Measurements from ENCODE around the gene SCYL1.

Gene SCYL1

DNA sequence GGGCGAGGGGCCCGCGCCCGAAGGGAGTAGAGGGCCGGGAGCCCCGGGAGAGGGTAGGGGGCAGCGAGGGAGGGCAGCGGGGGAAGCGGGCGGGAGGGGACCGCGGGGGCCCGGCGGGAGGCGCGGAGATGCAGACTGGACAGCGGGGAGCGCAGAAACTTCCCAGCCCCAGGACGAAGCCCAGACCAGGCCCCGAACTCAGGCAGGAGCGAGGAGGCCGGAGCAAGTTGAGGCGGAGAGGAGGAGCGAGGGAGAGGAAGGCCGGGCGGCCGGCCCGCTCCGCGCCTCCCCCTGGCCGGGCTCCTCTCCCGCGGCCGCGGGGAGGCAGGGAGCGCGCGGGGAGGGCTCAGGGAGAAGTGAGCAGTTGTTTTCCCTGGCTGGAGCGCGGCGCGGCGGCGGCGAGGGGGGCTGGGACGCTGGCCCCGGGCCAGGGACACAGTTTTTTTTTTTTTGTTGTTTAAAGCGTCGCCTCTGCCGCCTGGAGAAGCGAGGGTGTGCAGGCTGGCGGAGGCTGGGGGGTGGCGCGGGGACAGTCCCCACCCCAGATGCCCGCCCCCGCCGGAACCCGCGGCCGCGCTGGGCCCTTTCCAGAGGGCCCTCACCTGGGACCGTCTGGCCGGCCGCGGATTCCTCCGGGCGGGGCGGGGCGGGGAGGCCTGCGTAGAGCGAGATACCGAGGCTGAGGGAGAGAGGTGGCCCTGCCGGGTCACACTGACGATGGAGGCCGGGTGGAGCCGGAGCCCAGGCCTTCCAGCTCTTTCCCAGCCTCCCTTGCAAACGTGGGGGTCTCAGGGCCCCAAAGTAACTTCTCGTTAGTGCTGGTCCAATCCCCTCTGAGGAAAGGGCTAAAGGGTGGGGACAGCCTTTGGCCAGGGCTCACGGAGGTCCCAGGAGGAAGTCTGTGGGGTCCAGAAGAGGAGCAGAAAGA is 33.4 kb downstream of the SCYL1 start, which contains the start of gene LTBP3:
LTBP3 (minus strand) TSS at position 358 of the 928 bp plus-strand sequence. CDS start 400 bp downstream, outside the sequence.
- TF ChIP-seq, protein P1, sequence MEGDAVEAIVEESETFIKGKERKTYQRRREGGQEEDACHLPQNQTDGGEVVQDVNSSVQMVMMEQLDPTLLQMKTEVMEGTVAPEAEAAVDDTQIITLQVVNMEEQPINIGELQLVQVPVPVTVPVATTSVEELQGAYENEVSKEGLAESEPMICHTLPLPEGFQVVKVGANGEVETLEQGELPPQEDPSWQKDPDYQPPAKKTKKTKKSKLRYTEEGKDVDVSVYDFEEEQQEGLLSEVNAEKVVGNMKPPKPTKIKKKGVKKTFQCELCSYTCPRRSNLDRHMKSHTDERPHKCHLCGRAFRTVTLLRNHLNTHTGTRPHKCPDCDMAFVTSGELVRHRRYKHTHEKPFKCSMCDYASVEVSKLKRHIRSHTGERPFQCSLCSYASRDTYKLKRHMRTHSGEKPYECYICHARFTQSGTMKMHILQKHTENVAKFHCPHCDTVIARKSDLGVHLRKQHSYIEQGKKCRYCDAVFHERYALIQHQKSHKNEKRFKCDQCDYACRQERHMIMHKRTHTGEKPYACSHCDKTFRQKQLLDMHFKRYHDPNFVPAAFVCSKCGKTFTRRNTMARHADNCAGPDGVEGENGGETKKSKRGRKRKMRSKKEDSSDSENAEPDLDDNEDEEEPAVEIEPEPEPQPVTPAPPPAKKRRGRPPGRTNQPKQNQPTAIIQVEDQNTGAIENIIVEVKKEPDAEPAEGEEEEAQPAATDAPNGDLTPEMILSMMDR (IDR thresholded peaks at IDR 0.05) = no peak; the same call in 1 of the 2 replicates
- H3K27ac ChIP-seq = peak within 1 kb of the TSS; percentile 76

GRCh38 chr11:65558930-65559509 is 34.1 kb downstream of the SCYL1 start:
- peak overlapping the region; percentile 76 for H3K27ac ChIP-seq
- no peak for TF ChIP-seq ZFX (IDR thresholded peaks at IDR 0.05; ENCODE audit: borderline replicate concordance)
- TF ChIP-seq, protein P1 (IDR thresholded peaks at IDR 0.05) = no peak

DNA sequence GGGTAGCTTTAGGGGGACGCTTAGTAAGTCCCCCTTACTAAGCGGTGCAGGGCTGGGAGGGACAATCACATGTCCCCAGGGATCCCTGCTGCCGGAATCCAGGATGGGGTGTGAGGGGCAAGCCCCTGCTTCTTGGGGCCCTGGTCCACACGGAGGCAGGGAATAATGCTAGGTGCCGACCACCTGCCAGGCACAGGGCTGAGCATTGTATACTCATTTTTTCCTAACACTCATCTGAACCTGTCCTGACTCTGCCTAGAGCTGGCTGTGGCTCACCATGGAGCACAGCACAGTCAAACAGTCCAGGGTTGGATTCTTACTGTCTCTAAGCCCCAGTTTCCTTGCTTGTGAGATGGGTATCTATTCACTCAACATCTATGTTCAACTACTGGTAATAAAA is 34.7 kb downstream of the SCYL1 start:
- peak overlapping the region; percentile 76 for H3K27ac ChIP-seq
- TF ChIP-seq, protein P1 (IDR thresholded peaks at IDR 0.05) = no peak
- no peak for TF ChIP-seq ZFX (IDR thresholded peaks at IDR 0.05; ENCODE audit: borderline replicate concordance)

- TF ChIP-seq ZFX (IDR thresholded peaks at IDR 0.05; ENCODE audit: borderline replicate concordance) = no peak
- TF ChIP-seq, protein P1 (IDR thresholded peaks at IDR 0.05) = no peak
- peak overlapping the region; percentile 76 for H3K27ac ChIP-seq
Measured at GRCh38 chr11:65559951-65560537, 35.2 kb downstream of the SCYL1 start.

GRCh38 chr11:65560555-65561418 is 35.9 kb downstream of the SCYL1 start:
- TF ChIP-seq ZFX (IDR thresholded peaks at IDR 0.05; ENCODE audit: borderline replicate concordance) = no peak
- TF ChIP-seq, protein P1 (IDR thresholded peaks at IDR 0.05) = no peak
- peak overlapping the region; percentile 76 for H3K27ac ChIP-seq

DNA sequence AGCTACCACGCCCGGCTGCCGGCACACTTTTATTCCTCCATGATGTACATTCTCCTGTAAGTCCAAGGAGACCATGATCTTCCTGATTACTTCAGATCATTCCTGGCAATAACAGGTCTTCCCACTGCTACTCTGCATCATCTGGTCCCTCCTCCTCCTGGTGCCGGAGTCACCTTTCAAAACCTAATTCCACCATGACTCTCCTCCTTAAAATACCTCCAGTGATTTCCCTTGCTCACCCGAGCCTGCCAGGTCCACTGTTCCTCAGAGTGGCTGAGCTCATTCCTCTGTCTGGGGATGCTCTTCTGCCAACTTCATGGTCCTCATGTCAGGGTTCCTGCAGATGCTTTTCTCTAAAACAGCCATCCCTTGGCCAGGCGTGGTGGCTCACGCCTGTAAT is 37.1 kb downstream of the SCYL1 start:
- TF ChIP-seq ZFX (IDR thresholded peaks at IDR 0.05; ENCODE audit: borderline replicate concordance) = no peak
- TF ChIP-seq, protein P1 (IDR thresholded peaks at IDR 0.05) = no peak
- no peak overlapping the region for H3K27ac ChIP-seq

All from 22Rv1 (cell line).